ENCODE data around the gene SLC15A3. TPM values are rescaled to one million over a fixed set of nuclear protein-coding genes. Genes with fewer than 3 reads are reported as not detected.

SLC15A3 gene
- total and polyA plus RNA-seq, 4 donors = 9.0 to 20.9 (median 16.3) TPM

- no peak for DNase-seq (ENCODE audit: low spot score)
- WGBS = 9% methylated on average over 31 of the region's 31 CpGs
- H3K4me3 ChIP-seq (ENCODE audit: low read depth in 1 of 3, low read length in 3 of 3) = peak overlapping the region; percentile 64 to 92 (median 77)
- no peaks in the 10 kb centered on the region for H3K27me3 ChIP-seq (ENCODE audit: control insufficient read depth in 4 of 4, insufficient read depth in 4 of 4, low read length in 3 of 4)
- H3K9ac ChIP-seq (ENCODE audit: low read depth in 1 of 2, low read length in 2 of 2) = peak overlapping the region; percentile 16 to 97
- H3K9me3 ChIP-seq (ENCODE audit: control insufficient read depth in 4 of 4, low read length in 3 of 4) = no peaks in the 10 kb centered on the region
- H3K36me3 ChIP-seq (ENCODE audit: control insufficient read depth in 4 of 4, insufficient read depth in 3 of 4, low read depth in 1 of 4, low read length in 3 of 4) = peaks cover 0 to under 1% (median under 1%) of the 10 kb centered on the region in 4 donors
- peak overlapping the region in 1 of 2 donors; percentile 98 for H3K27ac ChIP-seq (ENCODE audit: low read depth in 1 of 2, low read length in 2 of 2)
- TF ChIP-seq FOXA2 (IDR thresholded peaks at IDR 0.05) = no peak
- no peak for TF ChIP-seq CTCF (IDR thresholded peaks at IDR 0.05; ENCODE audit: low read depth, low read length, missing input control)
- TF ChIP-seq MAX (IDR thresholded peaks at IDR 0.05) = no peak
- no peak for TF ChIP-seq RAD21 (IDR thresholded peaks at IDR 0.05)
- no peak for TF ChIP-seq ATF3 (IDR thresholded peaks at IDR 0.05)
- no peak for TF ChIP-seq HNF4G (IDR thresholded peaks at IDR 0.05)
- TF ChIP-seq HNF4A (conservative IDR thresholded peaks at IDR 0.05) = no peak
- no peak for TF ChIP-seq TAF1 (conservative IDR thresholded peaks at IDR 0.05)
- no peak for TF ChIP-seq GABPA (IDR thresholded peaks at IDR 0.05 in 1 of 2, conservative IDR thresholded peaks at IDR 0.05 in 1 of 2)
- TF ChIP-seq JUND (IDR thresholded peaks at IDR 0.05) = no peak
- peaks cover 6 to 23% (median 14%) of the 10 kb centered on the region in 4 donors for H3K4me1 ChIP-seq (ENCODE audit: control insufficient read depth in 4 of 4, insufficient read depth in 4 of 4, low read length in 3 of 4)
These were observed 37.2 kb downstream of the SLC15A3 start for GRCh38 chr11:60914633-60915247.

GRCh38 chr11:60913793-60914632 lies 38.0 kb downstream of the SLC15A3 start, which contains the start of gene TMEM109:
TMEM109 (plus strand) TSS chr11:60914158; CDS start chr11:60919694, 5,536 bp downstream.
- peak; percentile 14 to 21 for TF ChIP-seq RXRA (IDR thresholded peaks at IDR 0.05)
- TF ChIP-seq MAX (IDR thresholded peaks at IDR 0.05) = peak; percentile 92
- peak in 1 of 2 donors; percentile 18 for TF ChIP-seq RAD21 (IDR thresholded peaks at IDR 0.05)
- TF ChIP-seq ZBTB33 (IDR thresholded peaks at IDR 0.05) = no peak
- no peak for TF ChIP-seq ATF3 (IDR thresholded peaks at IDR 0.05)
- no peak for TF ChIP-seq NR2F2 (IDR thresholded peaks at IDR 0.05)
- TF ChIP-seq CTCF (IDR thresholded peaks at IDR 0.05; ENCODE audit: low read depth, low read length, missing input control) = no peak
- peak; percentile 69 for TF ChIP-seq TAF1 (conservative IDR thresholded peaks at IDR 0.05)
- peak; percentile 85 for TF ChIP-seq YY1 (IDR thresholded peaks at IDR 0.05)
- peak; percentile 54 for TF ChIP-seq SP1 (IDR thresholded peaks at IDR 0.05)
- TF ChIP-seq REST (IDR thresholded peaks at IDR 0.05) = peak; percentile 42
- TF ChIP-seq GABPA (IDR thresholded peaks at IDR 0.05 in 1 of 2, conservative IDR thresholded peaks at IDR 0.05 in 1 of 2) = peak; percentile 56 to 86
- H3K9ac ChIP-seq (ENCODE audit: low read depth in 1 of 2, low read length in 2 of 2) = peak within 1 kb of the TSS; percentile 95 to 97
- peak; percentile 84 for DNase-seq (ENCODE audit: low spot score)
- peaks cover 6 to 23% (median 14%) of the 10 kb centered on the region in 4 donors for H3K4me1 ChIP-seq (ENCODE audit: control insufficient read depth in 4 of 4, insufficient read depth in 4 of 4, low read length in 3 of 4)
- H3K4me3 ChIP-seq (ENCODE audit: low read depth in 1 of 3, low read length in 3 of 3) = peak within 1 kb of the TSS; percentile 64 to 92 (median 77)
- peak within 1 kb of the TSS; percentile 96 to 98 for H3K27ac ChIP-seq (ENCODE audit: low read depth in 1 of 2, low read length in 2 of 2)
- H3K36me3 ChIP-seq (ENCODE audit: control insufficient read depth in 4 of 4, insufficient read depth in 3 of 4, low read depth in 1 of 4, low read length in 3 of 4) = no peaks in the 10 kb centered on the region
- no peaks in the 10 kb centered on the region for H3K27me3 ChIP-seq (ENCODE audit: control insufficient read depth in 4 of 4, insufficient read depth in 4 of 4, low read length in 3 of 4)
- under 1% methylated on average over 70 of the region's 70 CpGs for WGBS
- no peaks in the 10 kb centered on the region for H3K9me3 ChIP-seq (ENCODE audit: control insufficient read depth in 4 of 4, low read length in 3 of 4)
